MM.1S (cell line): ENCODE results near the gene PCNX1.

Experiments used
- DNase-seq: peaks from one replicate; pipeline ENCODE4 v3.0.0-alpha.2; 2015
- H2AFZ ChIP-seq: fragments of 300-600 bp; sonication (generic); 2 replicates; pipeline ENCODE4 v1.6.0; 2016; ENCODE audit warnings: antibody characterized with exemption, low read length
- H3F3A ChIP-seq: fragments of 300-600 bp; sonication (generic); 2 replicates; pipeline ENCODE4 v1.6.1; 2016; ENCODE audit warnings: mild to moderate bottlenecking, antibody characterized with exemption, low read length, moderate library complexity, mixed read lengths; ENCODE audit not compliant: insufficient read depth
- H3K27ac ChIP-seq: fragments of 300-600 bp; sonication (generic); 2 replicates; pipeline ENCODE4 v1.5.1; 2016; ENCODE audit warnings: mild to moderate bottlenecking, low read length
- H3K27me3 ChIP-seq: fragments of 300-600 bp; sonication (generic); replicated peaks from 2 replicates; pipeline ENCODE4 v1.6.0; 2016; ENCODE audit warnings: low read length; ENCODE audit not compliant: insufficient read depth
- H3K36me3 ChIP-seq: fragments of 300-600 bp; sonication (generic); replicated peaks from 2 replicates; pipeline ENCODE4 v1.6.1; 2016; ENCODE audit warnings: mild to moderate bottlenecking, low read length, mixed read lengths; ENCODE audit not compliant: insufficient read depth
- H3K4me1 ChIP-seq: fragments of 300-600 bp; sonication (generic); 2 replicates; pipeline ENCODE4 v1.6.1; 2016; ENCODE audit warnings: low read length, mixed read lengths
- H3K4me2 ChIP-seq: fragments of 300-600 bp; sonication (generic); 2 replicates; pipeline ENCODE4 v1.6.0; 2016; ENCODE audit warnings: low read depth, low read length
- H3K4me3 ChIP-seq: fragments of 300-600 bp; sonication (generic); 2 replicates; pipeline ENCODE4 v1.5.1; 2016; ENCODE audit warnings: low read length, mixed read lengths
- H3K79me2 ChIP-seq: fragments of 300-600 bp; sonication (generic); 2 replicates; pipeline ENCODE4 v1.6.1; 2016; ENCODE audit warnings: mixed run types, low read length, mixed read lengths
- H3K9ac ChIP-seq: fragments of 300-600 bp; sonication (generic); 2 replicates; pipeline ENCODE4 v1.6.1; 2016; ENCODE audit warnings: low read length, mixed read lengths
- H3K9me2 ChIP-seq: fragments of 300-600 bp; sonication (generic); replicated peaks from 2 replicates; pipeline ENCODE4 v1.6.1; 2016; ENCODE audit warnings: mild to moderate bottlenecking, low read length, mixed read lengths; ENCODE audit not compliant: insufficient read depth
- H3K9me3 ChIP-seq: fragments of 300-600 bp; sonication (generic); replicated peaks from 2 replicates; pipeline ENCODE4 v1.6.1; 2016; ENCODE audit warnings: mild to moderate bottlenecking, low read length, mixed read lengths; ENCODE audit not compliant: insufficient read depth
- H4K20me1 ChIP-seq: fragments of 300-600 bp; sonication (generic); 2 replicates; pipeline ENCODE4 v1.6.1; 2016; ENCODE audit warnings: mild to moderate bottlenecking, low read length, moderate library complexity, mixed read lengths; ENCODE audit not compliant: insufficient read depth
- CTCF ChIP-seq: fragments of 300-600 bp; sonication (generic); IDR thresholded peaks from 2 replicates; pipeline ENCODE4 v1.5.1; 2016; ENCODE audit warnings: antibody characterized with exemption, low read length, mixed read lengths
- EZH2 ChIP-seq: fragments of 300-600 bp; sonication (generic); optimal IDR thresholded peaks from 2 replicates; pipeline ENCODE3; 2017; ENCODE audit warnings: low read depth, mild to moderate bottlenecking, antibody characterized with exemption, low read length, mixed read lengths
- EZH2phosphoT487 ChIP-seq: fragments of 300-600 bp; sonication (generic); IDR thresholded peaks from 2 replicates; pipeline ENCODE4 v1.6.1; 2018; ENCODE audit warnings: antibody characterized with exemption, low read length

Gene PCNX1

GRCh38 chr14:70919774-70920173, 12.5 kb downstream of the PCNX1 start:
- TF ChIP-seq EZH2 (no peak), CTCF (no peak), EZH2phosphoT487 (no peak)
- no peak overlapping the region for H3K4me2 ChIP-seq
- H4K20me1 ChIP-seq: no peaks in the 10 kb centered on the region
- no peak overlapping the region for H2AFZ ChIP-seq
- no peak for DNase-seq
- no peaks in the 10 kb centered on the region for H3F3A ChIP-seq
- no peaks in the 10 kb centered on the region for H3K27me3 ChIP-seq
- peaks cover 82% of the 10 kb centered on the region for H3K79me2 ChIP-seq
- no peak overlapping the region for H3K27ac ChIP-seq
- no peaks in the 10 kb centered on the region for H3K4me1 ChIP-seq
- no peaks in the 10 kb centered on the region for H3K9me2 ChIP-seq
- no peaks in the 10 kb centered on the region for H3K36me3 ChIP-seq
- no peak overlapping the region for H3K9ac ChIP-seq
- H3K9me3 ChIP-seq: no peaks in the 10 kb centered on the region
- no peak overlapping the region for H3K4me3 ChIP-seq

GRCh38 chr14:70920608-70921007, 13.3 kb downstream of the PCNX1 start:
- Histone ChIP-seq H3K9ac (no peak overlapping the region), H3K9me2 (no peaks in the 10 kb centered on the region), H4K20me1 (no peaks in the 10 kb centered on the region), H3K79me2 (peaks cover 75% of the 10 kb centered on the region), H3K9me3 (no peaks in the 10 kb centered on the region), H3K36me3 (no peaks in the 10 kb centered on the region), H3K27ac (no peak overlapping the region), H3K27me3 (no peaks in the 10 kb centered on the region), H3K4me1 (no peaks in the 10 kb centered on the region), H3K4me3 (no peak overlapping the region), H3F3A (no peaks in the 10 kb centered on the region), H3K4me2 (no peak overlapping the region), H2AFZ (no peak overlapping the region)
- TF ChIP-seq EZH2phosphoT487 (no peak), CTCF (no peak), EZH2 (no peak)
- DNase-seq: no peak

- H3K9me2 ChIP-seq: no peaks in the 10 kb centered on the region
- no peaks in the 10 kb centered on the region for H3F3A ChIP-seq
- no peaks in the 10 kb centered on the region for H3K36me3 ChIP-seq
- no peak for DNase-seq
- peaks cover 75% of the 10 kb centered on the region for H3K79me2 ChIP-seq
- H3K27ac ChIP-seq: no peak overlapping the region
- no peak overlapping the region for H3K4me3 ChIP-seq
- H4K20me1 ChIP-seq: no peaks in the 10 kb centered on the region
- no peaks in the 10 kb centered on the region for H3K27me3 ChIP-seq
- H3K9ac ChIP-seq: no peak overlapping the region
- TF ChIP-seq EZH2phosphoT487 (no peak), CTCF (no peak), EZH2 (no peak)
- H3K4me2 ChIP-seq: no peak overlapping the region
- H3K9me3 ChIP-seq: no peaks in the 10 kb centered on the region
- H2AFZ ChIP-seq: no peak overlapping the region
- no peaks in the 10 kb centered on the region for H3K4me1 ChIP-seq
Measured at GRCh38 chr14:70921669-70922068, 14.4 kb downstream of the PCNX1 start.
